Body of pancreas (tissue), 4 donors: ENCODE measurements around the gene RPN2.

Source experiments
- POLR2A ChIP-seq, 3 donors: fragments of 450-650 bp; IDR thresholded peaks; one replicate each; pipeline ENCODE4 v1.6.1; 2016; ENCODE audit warnings: antibody characterized with exemption in 3 of 3, mild to moderate bottlenecking in 2 of 3
- TF ChIP-seq, protein P1 (sequence below), 7 experiments: fragments of 450-650 bp in 4 of 7; fragments of 200-600 bp in 3 of 7; sonication (generic) in 3 of 7; IDR thresholded peaks; one replicate each; pipeline ENCODE4 v1.5.1; 2016 to 2019; ENCODE audit warnings: antibody characterized with exemption in 7 of 7

DNA sequence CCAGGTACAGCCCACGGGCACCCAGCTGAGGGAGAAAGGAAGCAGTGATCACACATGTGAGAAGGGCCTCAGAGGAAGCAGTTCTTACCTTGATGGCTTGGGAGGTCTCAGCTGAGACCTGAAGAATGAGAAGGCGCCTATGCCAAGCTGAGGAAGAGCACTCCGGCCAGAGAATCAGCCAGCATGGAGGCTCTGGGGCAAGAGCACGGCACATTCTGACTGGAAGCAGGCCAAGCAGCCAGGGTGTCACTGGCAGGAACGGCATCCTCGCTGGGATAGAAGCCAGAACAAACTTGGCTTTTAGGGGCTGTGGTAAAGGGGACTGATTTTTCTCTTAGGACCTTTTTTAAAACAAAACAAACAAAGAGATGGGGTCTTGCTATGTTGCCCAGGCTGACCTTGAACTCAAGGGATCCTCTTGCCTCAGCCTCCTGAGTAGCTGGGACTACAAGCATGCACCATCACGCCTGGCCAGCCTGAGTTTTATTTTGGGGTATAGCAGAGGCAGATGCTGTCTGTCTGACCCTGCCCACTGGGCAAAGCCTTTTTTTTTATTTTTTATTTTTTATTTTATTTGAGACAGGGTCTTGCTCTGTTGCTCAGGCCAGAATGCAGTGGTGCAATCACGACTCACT is 64.9 kb downstream of the RPN2 start:
- TF ChIP-seq, protein P1, sequence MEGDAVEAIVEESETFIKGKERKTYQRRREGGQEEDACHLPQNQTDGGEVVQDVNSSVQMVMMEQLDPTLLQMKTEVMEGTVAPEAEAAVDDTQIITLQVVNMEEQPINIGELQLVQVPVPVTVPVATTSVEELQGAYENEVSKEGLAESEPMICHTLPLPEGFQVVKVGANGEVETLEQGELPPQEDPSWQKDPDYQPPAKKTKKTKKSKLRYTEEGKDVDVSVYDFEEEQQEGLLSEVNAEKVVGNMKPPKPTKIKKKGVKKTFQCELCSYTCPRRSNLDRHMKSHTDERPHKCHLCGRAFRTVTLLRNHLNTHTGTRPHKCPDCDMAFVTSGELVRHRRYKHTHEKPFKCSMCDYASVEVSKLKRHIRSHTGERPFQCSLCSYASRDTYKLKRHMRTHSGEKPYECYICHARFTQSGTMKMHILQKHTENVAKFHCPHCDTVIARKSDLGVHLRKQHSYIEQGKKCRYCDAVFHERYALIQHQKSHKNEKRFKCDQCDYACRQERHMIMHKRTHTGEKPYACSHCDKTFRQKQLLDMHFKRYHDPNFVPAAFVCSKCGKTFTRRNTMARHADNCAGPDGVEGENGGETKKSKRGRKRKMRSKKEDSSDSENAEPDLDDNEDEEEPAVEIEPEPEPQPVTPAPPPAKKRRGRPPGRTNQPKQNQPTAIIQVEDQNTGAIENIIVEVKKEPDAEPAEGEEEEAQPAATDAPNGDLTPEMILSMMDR (IDR thresholded peaks at IDR 0.05) = no peak
- TF ChIP-seq POLR2A (IDR thresholded peaks at IDR 0.05) = no peak
